ENCODE data around the gene FAM236A. TPM values are rescaled to one million over a fixed set of nuclear protein-coding genes. Genes with fewer than 3 reads are reported as not detected.
"Not testable (repeated sequence)": the region's sequence is repeated elsewhere in the genome, so short reads cannot be mapped to it uniquely, and the experiment has no call there.

The FAM236A gene
- polyA plus RNA-seq (ENCODE audit: insufficient read length in 4 of 4) = under 1 TPM in 3 of 4 donors, not detected in 1; 0.30 to 0.92 (median 0.47) TPM

GRCh38 chrX:72937906-72938305 is at the start of gene FAM236A:
FAM236A (plus strand) TSS chrX:72938206; CDS start chrX:72938263, 57 bp downstream.
- DNase-seq (ENCODE audit: low read depth in 4 of 4, low spot score in 3 of 4) = not testable (repeated sequence)

- DNase-seq (ENCODE audit: low read depth in 4 of 4, low spot score in 3 of 4) = not testable (repeated sequence)
These were observed 48.3 kb upstream of the FAM236A start for GRCh38 chrX:72889740-72890139.

- DNase-seq (ENCODE audit: low read depth in 4 of 4, low spot score in 3 of 4) = not testable (repeated sequence)
These were observed 25.7 kb upstream of the FAM236A start, which contains the start of gene FAM236C for GRCh38 chrX:72912315-72912714. FAM236C (plus strand) TSS chrX:72912615; CDS start chrX:72912715, 100 bp downstream.

- DNase-seq (ENCODE audit: low read depth in 4 of 4, low spot score in 3 of 4) = not testable (repeated sequence)
These were observed 21.9 kb upstream of the FAM236A start for GRCh38 chrX:72916096-72916495.

GRCh38 chrX:72932283-72932682 is 5.7 kb upstream of the FAM236A start:
- DNase-seq (ENCODE audit: low read depth in 4 of 4, low spot score in 3 of 4) = not testable (repeated sequence)

- not testable (repeated sequence) for DNase-seq (ENCODE audit: low read depth in 4 of 4, low spot score in 3 of 4)
These were observed 1.6 kb upstream of the FAM236A start for GRCh38 chrX:72936455-72936854.

- DNase-seq (ENCODE audit: low read depth in 4 of 4, low spot score in 3 of 4) = not testable (repeated sequence)
These were observed 1.0 kb upstream of the FAM236A start for GRCh38 chrX:72936882-72937455.

- DNase-seq (ENCODE audit: low read depth in 4 of 4, low spot score in 3 of 4) = not testable (repeated sequence)
These were observed 4.3 kb downstream of the FAM236A start for GRCh38 chrX:72942272-72942671.

GRCh38 chrX:72943035-72943818 is 5.2 kb downstream of the FAM236A start:
- DNase-seq (ENCODE audit: low read depth in 4 of 4, low spot score in 3 of 4) = not testable (repeated sequence)

- not testable (repeated sequence) for DNase-seq (ENCODE audit: low read depth in 4 of 4, low spot score in 3 of 4)
These were observed 5.8 kb downstream of the FAM236A start, which contains the start of gene DMRTC1 for GRCh38 chrX:72943819-72944169. DMRTC1 (minus strand) TSS chrX:72943837; CDS start chrX:72875694, 68,143 bp downstream.

- DNase-seq (ENCODE audit: low read depth in 4 of 4, low spot score in 3 of 4) = not testable (repeated sequence)
These were observed 22.0 kb downstream of the FAM236A start for GRCh38 chrX:72959971-72960370.

- DNase-seq (ENCODE audit: low read depth in 4 of 4, low spot score in 3 of 4) = not testable (repeated sequence)
These were observed 33.9 kb downstream of the FAM236A start for GRCh38 chrX:72971859-72972258.

- DNase-seq (ENCODE audit: low read depth in 4 of 4, low spot score in 3 of 4) = not testable (repeated sequence)
These were observed 36.9 kb downstream of the FAM236A start for GRCh38 chrX:72974885-72975284.

GRCh38 chrX:72980894-72981469 is 43.0 kb downstream of the FAM236A start:
- not testable (repeated sequence) for DNase-seq (ENCODE audit: low read depth in 4 of 4, low spot score in 3 of 4)

Other genes with a start within 250 kb of the FAM236A start
- 1 to 10 TPM; 5.9 to 7.0 (median 6.1) TPM for gene PHKA1, start 223.9 kb upstream of the FAM236A start, polyA plus RNA-seq (ENCODE audit: insufficient read length in 4 of 4)
- gene DMRTC1B, start 161.3 kb upstream of the FAM236A start, polyA plus RNA-seq (ENCODE audit: insufficient read length in 4 of 4) = 1 to 10 TPM; 2.8 to 4.7 (median 4.4) TPM
- gene FAM236B, start 155.5 kb upstream of the FAM236A start, polyA plus RNA-seq (ENCODE audit: insufficient read length in 4 of 4) = not detected
- gene FAM236D, start 130.0 kb upstream of the FAM236A start, polyA plus RNA-seq (ENCODE audit: insufficient read length in 4 of 4) = not detected
- gene FAM236C, start 25.6 kb upstream of the FAM236A start, polyA plus RNA-seq (ENCODE audit: insufficient read length in 4 of 4) = not detected
- under 1 TPM; 0.17 to 0.70 (median 0.22) TPM for gene DMRTC1, start 5.6 kb downstream of the FAM236A start, polyA plus RNA-seq (ENCODE audit: insufficient read length in 4 of 4)
- under 1 TPM in 1 of 4 donors, not detected in 3; 0.09 TPM for gene PABPC1L2B, start 64.7 kb downstream of the FAM236A start, polyA plus RNA-seq (ENCODE audit: insufficient read length in 4 of 4)
- under 1 TPM in 3 of 4 donors, not detected in 1; 0.05 to 0.07 (median 0.06) TPM for gene PABPC1L2A, start 141.3 kb downstream of the FAM236A start, polyA plus RNA-seq (ENCODE audit: insufficient read length in 4 of 4)

Data from left renal pelvis (tissue), 4 donors.